Stimulated activated naive CD4-positive, alpha-beta T cell (primary cell): ENCODE measurements around the gene SEMA3A.
"Not testable (repeated sequence)": the region's sequence is repeated elsewhere in the genome, so short reads cannot be mapped to it uniquely, and the experiment has no call there.

Experiments used
- DNase-seq, 6 experiments: peaks; one replicate each; lab custom pipeline; 2025; lab: John Stamatoyannopoulos, UW

The SEMA3A gene

DNA sequence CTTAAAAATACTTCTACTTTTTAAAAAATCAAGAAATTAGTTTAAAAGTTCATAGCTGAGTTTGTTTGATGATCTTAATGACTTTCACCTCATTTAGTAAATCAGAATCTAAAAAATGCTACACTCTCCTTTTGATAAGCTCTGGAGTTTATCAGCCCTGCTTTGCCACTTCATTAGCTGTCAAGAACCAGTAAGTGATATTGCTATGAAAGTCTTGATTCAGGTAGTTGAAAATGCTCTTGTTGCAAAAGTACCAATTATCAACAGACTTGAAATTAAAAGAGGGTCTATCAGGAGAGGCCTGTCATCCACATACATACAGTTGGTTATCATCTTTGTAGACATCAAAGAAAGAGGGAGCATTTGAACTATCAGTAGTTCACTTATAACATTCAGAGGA lies 41.6 kb downstream of the SEMA3A start:
- no peak for DNase-seq

DNA sequence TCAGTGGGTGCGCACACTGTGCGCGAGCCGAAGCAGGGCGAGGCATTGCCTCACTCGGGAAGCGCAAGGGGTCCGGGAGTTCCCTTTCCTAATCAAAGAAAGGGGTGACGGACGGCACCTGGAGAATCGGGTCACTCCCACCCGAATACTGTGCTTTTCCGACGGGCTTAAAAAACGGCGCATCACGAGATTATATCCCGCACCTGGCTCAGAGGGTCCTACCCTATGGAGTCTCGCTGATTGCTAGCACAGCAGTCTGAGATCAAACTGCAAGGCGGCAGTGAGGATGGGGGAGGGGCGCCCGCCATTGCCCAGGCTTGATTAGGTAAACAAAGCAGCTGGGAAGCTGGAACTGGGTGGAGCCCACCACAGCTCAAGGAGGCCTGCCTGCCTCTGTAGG lies 44.2 kb downstream of the SEMA3A start:
- DNase-seq: not testable (repeated sequence)

DNA sequence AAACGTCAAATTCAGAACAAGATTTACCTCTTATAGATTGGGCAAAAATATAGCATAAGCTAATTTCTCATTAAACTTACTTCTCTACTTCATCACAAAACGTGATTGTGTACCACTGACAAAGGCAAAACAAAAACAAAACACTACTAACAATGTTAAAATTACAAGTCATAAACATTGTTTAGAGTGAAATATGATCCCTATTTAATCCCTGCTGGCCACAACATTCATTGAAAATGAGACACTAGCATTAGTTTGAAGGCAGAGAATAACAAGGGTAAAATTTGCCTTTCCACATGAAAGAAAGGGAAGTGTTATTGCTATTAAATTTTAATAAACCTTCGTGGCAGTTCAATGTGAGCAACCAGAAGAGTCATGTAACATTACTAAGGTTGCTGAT lies 45.0 kb downstream of the SEMA3A start:
- no peak for DNase-seq

DNA sequence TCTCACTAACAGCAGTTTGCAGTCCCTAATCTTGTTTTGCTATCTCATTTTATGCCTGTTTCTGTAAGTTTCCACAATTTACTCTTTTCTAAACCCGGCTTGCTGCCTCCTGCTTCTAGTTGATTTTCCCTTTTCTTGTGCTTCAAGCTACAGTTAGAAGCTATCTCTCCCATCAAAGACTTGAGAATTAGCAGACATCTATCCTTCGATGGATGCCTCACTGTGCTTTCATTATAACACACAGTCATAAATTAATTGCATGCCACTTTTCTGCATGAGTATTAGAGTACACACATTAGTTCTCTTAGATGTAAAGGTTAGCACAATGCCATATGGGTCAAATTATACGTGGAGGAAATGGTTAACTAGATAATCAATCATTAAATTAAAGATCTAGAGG lies 48.7 kb downstream of the SEMA3A start:
- no peak for DNase-seq

DNA sequence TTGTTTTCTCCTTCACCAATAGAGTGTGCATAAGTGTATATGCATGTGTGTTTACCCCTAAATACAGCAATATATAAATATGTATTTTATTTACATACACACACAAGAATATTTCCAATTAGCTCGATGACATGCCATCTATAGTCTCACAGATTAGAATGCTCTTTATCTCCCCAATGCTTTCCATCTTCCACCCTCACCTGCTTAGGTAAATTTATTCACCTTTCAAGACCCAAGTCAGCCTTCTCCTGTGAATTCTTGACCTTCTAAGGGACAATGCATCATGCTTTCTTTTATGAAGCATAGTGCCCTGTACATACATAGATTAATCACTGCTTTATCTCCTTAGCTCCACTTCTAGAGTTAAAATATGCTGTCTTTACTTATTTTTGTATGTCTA lies 49.7 kb downstream of the SEMA3A start:
- DNase-seq: no peak

DNA sequence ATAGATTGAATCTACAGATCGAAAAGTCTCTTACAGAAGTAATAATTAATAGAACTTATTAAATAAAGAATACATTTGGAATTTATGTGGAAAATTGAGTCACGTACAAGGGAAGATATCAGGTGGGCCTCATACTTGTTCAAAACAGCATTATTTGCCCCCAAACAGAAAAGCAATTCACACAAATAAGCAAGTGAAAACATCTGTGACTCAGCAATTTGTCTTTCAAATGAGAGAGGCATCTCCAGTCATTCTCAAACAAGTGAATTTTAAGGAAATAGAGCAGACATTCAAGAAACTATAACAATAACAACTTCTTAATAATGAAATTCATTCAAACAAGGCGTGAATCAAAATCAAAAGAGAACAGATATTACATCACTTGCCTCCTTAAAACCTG lies 50.1 kb downstream of the SEMA3A start:
- no peak for DNase-seq

DNA sequence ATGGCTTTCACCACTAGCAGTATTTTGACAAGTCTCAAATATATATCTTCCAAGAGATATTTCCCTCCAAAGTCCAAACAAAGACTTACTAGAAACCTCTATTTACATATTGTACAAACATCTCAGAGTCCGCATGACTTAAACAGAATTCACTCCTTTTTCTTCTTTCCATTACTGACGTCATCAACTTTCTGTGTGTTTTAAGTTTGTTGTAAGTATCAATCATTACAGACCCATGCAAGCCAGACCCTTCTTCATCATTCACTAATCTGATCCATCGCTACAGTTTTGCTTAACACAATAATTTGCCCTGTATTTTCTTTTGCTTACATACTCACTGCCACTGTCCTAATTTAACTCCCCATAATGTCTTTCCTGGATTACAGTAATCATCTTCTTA lies 51.9 kb downstream of the SEMA3A start:
- no peak for DNase-seq

DNA sequence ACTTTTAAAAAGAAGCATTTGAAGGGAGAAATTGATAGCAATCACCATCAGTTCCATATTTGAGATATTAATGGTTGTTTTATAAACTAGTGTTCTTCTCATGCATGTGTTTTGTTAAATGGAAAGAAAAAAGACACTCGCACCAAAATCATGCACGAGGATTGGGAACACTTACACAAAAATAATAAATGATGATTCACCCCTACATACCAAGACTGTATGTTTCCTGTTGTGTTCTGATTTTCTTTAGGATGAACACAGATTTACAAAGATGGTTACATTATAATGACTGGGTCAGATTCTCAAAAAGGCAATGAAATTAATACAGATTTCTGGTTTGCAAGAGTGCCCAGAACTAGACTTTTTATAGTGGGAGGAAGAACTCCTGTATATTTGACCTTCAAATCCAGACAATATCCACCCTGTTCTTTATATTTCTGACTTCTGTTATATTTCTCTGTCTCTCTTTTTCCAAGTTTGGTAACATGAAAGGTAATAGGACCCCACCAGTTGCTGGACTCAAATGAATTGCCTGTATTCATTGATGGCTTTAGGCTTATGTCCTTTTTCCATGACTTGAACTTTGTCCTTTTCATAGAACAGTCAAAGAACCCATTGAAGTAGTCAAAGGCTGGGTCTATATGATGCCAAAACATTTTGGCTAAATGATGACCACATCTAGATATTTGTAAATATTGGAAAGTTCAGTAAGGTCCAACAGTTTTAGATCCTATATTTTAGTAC lies 54.4 kb downstream of the SEMA3A start:
- no peak for DNase-seq

DNA sequence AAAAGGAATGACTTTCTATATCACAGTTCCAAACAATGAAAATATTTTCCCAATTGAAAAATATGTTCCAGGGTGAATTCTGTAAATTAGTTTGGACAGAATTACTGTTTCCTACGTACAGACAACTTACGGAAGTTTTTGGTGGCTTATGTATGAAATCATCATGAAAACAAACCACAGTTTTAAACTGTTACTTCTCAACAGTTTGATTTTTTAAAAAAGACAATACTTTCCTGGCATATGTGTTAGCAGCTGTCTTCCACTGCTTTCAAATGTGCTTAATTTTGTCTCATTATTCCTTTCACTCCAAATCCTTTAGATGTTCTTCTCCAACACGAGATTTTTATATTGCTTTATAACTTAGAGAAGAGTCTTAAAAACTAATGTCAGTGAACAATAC lies 56.2 kb downstream of the SEMA3A start:
- no peak for DNase-seq

DNA sequence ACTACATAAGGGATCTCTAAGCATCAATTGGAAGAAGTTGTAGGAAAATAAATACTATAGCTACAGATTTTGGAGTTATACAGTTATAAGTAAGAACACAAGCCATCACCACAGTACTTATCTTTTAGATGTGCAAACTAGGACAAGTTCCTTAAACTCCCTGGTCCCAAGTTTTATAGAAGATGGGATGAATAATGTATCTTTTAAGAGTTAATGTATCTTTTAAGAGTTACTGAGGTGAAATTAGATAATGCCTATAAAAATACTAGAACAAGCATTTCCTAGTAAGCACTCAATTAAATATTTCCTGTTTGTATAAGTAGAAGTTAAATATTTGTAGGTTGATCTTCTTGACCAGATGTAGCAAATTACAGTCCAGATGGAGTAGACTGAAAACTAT lies 56.8 kb downstream of the SEMA3A start:
- DNase-seq: no peak

DNA sequence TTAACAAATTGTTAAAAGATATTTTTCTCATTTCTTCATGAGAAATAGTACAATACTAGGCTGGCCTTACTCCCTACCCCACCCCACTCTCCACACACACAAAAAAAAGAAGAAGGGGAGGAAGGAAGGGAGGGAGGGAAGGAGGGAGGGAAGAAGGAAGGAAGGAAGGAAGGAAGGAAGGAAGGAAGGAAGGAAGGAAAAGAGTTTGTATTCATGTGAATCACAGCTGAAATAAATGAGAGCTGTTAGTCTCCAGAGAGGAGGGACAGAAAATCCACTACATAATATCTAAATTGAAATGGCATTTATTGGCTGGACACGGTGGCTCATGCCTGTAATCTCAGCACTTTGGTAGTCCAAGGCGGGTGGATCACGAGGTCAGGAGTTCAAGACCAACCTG lies 57.8 kb downstream of the SEMA3A start:
- no peak for DNase-seq

DNA sequence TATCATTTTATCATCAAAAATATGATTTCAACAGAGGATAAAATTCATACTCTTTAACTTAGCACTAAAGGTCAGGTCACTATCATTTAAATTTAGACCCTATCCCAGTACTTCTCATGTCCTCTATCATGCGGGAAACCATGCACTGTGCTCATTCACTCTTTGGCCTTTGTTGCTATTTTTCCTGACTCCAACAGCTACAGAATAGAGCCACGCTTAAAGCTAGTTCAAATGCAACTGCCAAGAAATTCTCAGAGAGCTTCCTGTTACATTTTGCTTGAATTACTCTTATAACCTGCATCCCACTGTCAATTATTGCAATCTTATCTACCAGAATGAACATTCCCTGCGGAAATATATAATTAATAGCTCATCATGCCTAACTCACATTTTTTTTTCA lies 58.3 kb downstream of the SEMA3A start:
- no peak for DNase-seq

DNA sequence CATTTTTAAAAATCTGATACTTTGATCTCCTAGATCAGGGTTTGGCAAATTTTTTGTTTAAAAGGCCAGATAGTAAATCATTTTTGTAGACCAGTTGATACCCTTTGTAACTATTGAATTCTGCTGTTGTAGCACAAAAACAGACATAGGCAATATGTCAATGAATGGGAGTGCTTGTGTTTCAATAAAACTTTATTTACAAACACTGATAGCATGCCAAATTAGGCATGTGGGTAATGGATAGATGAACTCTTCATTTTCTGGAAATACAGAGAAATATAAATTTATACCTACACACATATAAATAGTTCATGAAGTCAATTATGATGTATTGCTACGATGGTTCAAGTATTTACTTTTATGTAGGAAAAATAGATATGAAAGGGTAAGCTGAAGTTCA lies 60.4 kb downstream of the SEMA3A start:
- no peak for DNase-seq

DNA sequence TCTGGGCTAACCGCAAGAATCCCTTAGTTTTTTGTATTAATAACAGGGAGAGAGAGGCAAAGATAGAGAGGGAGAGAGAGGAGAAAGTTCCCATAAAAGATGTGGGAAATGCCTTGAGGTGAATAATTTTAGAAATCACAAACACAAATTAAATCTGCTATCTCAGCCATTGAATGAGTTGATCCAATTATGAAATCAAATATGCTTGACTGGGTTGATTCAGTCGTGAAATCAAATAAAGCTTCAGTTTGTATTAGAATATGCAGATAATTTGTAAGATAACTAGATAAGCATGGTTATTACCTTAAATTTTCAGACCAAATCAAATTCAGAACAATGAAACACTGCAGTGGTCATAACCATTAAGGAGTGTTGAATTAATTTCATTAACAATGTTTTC lies 68.9 kb downstream of the SEMA3A start:
- DNase-seq: no peak

DNA sequence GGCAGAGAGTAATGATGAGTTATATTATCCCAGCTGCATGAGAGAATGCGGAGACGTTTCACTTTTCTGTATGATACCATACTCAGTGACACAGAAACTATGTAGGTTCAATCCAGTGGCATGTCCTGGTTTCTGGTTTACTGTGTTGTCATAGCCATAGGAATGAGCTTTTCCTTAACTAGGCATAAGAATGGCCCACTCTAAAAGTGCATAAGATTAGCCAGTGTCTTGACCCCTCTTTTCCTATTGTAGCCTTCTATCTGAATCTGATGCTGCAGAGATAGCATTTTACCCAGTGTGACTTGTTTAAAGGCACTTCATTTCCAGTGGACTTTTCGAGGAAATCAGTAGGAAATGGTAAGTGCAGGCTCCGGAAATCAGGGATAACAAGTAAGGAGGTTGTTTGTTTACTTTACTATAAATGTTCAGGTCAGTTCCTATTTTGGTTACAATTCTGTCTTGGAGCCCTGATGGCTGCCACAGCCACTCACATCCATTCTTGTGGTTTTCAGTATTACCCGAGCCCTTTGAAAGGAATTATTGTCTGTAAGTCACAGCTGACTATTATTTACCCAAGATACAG lies 70.5 kb downstream of the SEMA3A start:
- no peak for DNase-seq

DNA sequence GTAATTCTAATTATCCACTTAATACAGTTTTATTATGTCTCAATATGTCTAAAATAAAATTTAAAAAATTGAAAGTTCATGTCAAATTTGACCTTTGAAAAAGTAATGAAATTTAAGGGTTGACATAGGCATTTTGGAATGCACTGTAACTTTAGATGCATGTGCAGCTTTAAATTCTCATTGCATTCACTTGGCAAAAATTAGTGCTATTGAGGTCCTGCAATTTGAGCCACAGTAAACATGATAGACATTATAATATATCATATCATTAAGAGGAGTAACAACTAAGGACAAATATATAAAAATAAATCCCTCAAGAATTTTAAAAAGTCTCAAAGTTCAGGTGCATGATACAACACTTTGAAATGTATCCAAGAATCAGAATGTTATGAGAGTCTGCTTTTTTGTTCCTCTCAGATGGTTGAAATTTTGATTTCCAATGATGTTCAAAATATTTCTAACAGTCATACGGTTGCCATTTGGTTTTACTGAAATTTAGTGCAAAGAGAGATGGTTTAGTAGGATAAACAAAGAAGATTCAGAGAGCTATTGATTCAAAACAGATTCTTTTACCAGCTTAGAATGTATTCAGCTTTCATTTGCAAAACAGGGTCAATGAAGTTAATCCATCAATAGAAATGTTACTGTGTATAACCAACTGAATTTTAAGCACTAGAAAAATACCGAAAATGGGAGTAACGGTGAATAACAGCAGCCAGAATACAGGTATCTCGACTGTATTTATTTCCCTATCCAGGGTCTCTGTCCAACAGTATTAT lies 71.8 kb downstream of the SEMA3A start:
- no peak for DNase-seq

DNA sequence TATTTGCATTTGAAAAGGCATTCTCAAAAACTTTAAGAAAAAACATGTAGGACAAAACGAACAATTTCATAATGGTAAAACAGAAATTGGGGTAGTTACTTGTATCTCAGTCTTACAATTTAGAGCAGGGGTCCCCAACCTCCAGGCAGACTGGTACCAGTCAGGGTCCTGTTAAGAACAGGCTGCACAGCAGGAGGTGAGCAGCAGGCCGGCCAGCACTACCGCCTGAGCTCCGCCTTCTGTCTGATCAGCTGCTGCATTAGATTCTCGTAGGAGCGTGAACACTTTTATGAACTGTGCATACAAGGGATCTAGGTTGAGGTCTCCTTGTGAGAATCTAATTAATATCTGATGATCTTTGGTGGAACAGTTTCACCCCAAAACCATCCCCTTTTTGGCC lies 77.3 kb downstream of the SEMA3A start:
- DNase-seq: no peak

DNA sequence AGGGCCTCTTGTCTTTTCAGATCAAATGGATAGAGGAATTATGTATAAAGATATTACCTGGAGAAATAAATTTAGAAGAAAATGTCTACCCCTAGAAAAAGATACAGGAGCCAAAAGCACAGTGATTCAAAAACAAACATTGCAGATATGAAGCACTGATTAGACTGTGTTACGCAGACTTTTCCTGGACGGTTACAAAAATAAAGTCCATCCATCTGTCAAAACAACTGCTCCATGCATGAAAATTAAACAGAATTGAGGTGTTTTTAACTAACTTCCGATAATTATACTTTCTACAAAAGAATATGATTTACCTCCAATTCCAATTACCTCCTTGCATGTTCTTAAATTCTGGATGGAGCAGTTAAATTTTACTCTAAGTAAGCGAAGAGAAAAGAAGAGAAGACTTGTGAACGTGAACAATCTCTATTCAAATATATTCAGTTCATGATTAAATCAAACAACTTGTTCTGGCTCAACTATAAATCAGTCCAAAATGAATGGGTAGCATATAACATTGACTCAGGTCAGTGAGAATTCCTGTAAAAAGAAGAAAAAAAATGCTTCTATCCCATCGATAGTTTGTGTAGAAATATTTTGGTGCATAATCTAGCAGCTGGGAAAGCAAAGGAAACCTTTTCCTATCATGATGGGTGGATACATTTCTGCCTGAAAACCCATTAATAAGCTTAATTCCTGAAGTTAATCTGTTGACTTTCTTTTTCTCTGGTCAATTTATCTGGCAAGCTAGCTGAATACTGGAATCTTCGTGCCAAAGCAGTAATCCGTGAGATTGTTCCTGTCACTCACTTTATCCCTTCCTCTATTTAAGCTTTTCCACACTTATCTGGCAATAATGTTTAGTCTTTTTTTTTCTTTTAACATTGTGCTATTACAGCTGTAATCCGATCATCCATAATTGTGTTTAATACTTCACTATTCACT lies 80.4 kb downstream of the SEMA3A start:
- DNase-seq: no peak

DNA sequence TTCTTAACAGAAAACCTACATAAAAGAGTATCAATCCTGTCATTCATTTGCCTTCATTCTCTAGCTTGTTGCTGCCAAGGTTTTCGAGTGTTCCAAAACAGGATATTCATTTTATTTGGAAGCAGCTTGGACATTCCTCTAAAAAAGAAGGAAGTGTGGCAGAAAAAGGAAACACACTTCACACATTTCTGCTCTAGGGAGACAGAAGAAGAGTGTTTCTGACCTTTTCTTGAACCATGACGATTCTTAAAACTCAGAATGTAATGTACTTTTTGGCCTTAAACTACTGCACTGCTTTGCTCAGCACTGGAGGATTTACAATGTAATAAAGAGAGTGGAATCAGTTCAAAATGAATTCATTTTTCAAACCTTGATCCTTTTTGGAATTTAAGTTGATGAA lies 81.3 kb downstream of the SEMA3A start:
- no peak for DNase-seq

DNA sequence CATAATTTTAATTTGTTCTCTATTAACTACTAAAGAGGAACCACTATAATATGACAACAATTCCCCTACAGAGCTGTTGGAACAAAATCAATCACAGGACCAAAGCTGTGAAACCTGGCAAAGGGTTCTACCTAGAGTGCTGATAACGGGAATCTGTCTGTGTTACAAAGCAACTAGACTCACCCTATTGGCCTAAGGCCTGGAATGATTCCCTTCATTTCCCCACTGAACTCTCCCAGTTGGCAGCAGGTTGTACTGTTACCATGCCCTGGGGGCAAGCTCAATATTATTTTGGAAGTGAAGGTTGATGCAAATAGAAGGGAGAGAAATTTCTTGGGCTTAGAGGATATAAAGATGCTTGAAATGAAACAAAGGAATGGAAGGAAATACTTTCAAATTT lies 81.8 kb downstream of the SEMA3A start:
- no peak for DNase-seq

DNA sequence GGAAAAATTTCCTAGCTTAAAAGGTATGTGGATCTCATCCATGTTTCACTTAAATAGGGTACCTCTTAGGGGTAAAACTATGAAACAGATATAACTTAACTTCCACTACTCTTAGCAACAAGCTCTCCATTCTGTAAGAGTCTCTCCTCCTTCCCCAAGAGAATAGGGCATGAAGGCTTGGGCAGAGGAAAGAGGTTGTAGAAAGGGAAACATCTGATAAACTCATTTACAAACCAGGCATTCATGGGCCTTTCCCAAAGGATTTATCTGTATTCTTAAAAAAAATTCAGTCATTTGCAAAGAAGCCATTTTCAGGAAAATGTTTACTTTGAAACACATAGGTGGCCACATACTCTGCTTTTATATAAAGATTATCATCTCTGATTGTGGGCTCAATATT lies 82.7 kb downstream of the SEMA3A start:
- no peak for DNase-seq

DNA sequence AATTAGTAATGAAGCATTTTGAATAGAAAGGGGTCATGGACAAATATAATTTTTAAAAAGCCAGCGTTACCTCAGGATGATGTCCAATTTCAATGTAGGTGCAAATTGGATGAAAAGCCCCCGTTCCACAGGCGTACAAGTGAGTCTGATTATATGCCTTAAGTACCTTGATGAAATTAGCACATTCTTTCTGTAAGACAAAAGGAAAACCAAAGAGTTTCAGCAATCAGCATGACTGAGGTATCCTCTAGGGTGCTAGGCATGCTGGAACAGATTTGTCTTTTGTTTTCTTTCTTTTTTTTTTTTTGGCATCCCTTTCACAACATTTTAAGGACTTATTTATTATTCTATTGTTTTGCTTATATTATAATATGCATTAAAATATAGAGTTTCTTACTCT lies 84.2 kb downstream of the SEMA3A start:
- DNase-seq: no peak
